ENCODE measurements around the gene ZNF879.

The ZNF879 gene

GRCh38 chr5:178988436-178989220, 35.0 kb upstream of the ZNF879 start:
- no peak overlapping the region for H3K9ac ChIP-seq (ENCODE audit: low read length)
- no peak overlapping the region for H3K4me3 ChIP-seq (ENCODE audit: low read depth, low read length, poor library complexity, severe bottlenecking)
- no peaks in the 10 kb centered on the region for H3K36me3 ChIP-seq (ENCODE audit: insufficient read depth, low read length)
- no peaks in the 10 kb centered on the region for H3K9me2 ChIP-seq (ENCODE audit: low read depth, low read length)
- no peaks in the 10 kb centered on the region for H3K9me3 ChIP-seq (ENCODE audit: low read length)
- H3K4me2 ChIP-seq (ENCODE audit: low read length), result no peak overlapping the region
- no peaks in the 10 kb centered on the region for H3F3A ChIP-seq (ENCODE audit: insufficient read depth, low read length)
- H3K27me3 ChIP-seq (ENCODE audit: insufficient read depth, low read length), result no peaks in the 10 kb centered on the region
- no peaks in the 10 kb centered on the region for H4K20me1 ChIP-seq (ENCODE audit: insufficient read depth, low read length)
- H3K27ac ChIP-seq (ENCODE audit: low read depth, low read length, poor library complexity, severe bottlenecking), result no peak overlapping the region
- no peak overlapping the region for H2AFZ ChIP-seq (ENCODE audit: low read length)
- H3K79me2 ChIP-seq (ENCODE audit: insufficient read depth, low read length), result no peaks in the 10 kb centered on the region
- H3K4me1 ChIP-seq (ENCODE audit: insufficient read depth, low read length, severe bottlenecking), result no peaks in the 10 kb centered on the region
- TF ChIP-seq EZH2 (IDR thresholded peaks at IDR 0.05; ENCODE audit: borderline replicate concordance, low read length) (no peak), CTCF (IDR thresholded peaks at IDR 0.05; ENCODE audit: low read length) (no peak)

GRCh38 chr5:178989311-178989710, 34.3 kb upstream of the ZNF879 start:
- TF ChIP-seq CTCF (IDR thresholded peaks at IDR 0.05; ENCODE audit: low read length), result no peak
- no peak for TF ChIP-seq EZH2 (IDR thresholded peaks at IDR 0.05; ENCODE audit: borderline replicate concordance, low read length)
- no peaks in the 10 kb centered on the region for H3K9me2 ChIP-seq (ENCODE audit: low read depth, low read length)
- H3K4me2 ChIP-seq (ENCODE audit: low read length), result no peak overlapping the region
- no peak overlapping the region for H3K9ac ChIP-seq (ENCODE audit: low read length)
- no peak overlapping the region for H3K27ac ChIP-seq (ENCODE audit: low read depth, low read length, poor library complexity, severe bottlenecking)
- H3K4me3 ChIP-seq (ENCODE audit: low read depth, low read length, poor library complexity, severe bottlenecking), result no peak overlapping the region
- H3K9me3 ChIP-seq (ENCODE audit: low read length), result no peaks in the 10 kb centered on the region
- H3K36me3 ChIP-seq (ENCODE audit: insufficient read depth, low read length), result no peaks in the 10 kb centered on the region
- no peak overlapping the region for H2AFZ ChIP-seq (ENCODE audit: low read length)
- no peaks in the 10 kb centered on the region for H3K4me1 ChIP-seq (ENCODE audit: insufficient read depth, low read length, severe bottlenecking)
- H3K79me2 ChIP-seq (ENCODE audit: insufficient read depth, low read length), result no peaks in the 10 kb centered on the region
- no peaks in the 10 kb centered on the region for H3F3A ChIP-seq (ENCODE audit: insufficient read depth, low read length)
- no peaks in the 10 kb centered on the region for H4K20me1 ChIP-seq (ENCODE audit: insufficient read depth, low read length)
- H3K27me3 ChIP-seq (ENCODE audit: insufficient read depth, low read length), result no peaks in the 10 kb centered on the region

GRCh38 chr5:178990491-178990890, 33.1 kb upstream of the ZNF879 start:
- Histone ChIP-seq H3K27me3 (ENCODE audit: insufficient read depth, low read length) (no peaks in the 10 kb centered on the region), H3K4me2 (ENCODE audit: low read length) (no peak overlapping the region), H3K36me3 (ENCODE audit: insufficient read depth, low read length) (no peaks in the 10 kb centered on the region), H3K4me1 (ENCODE audit: insufficient read depth, low read length, severe bottlenecking) (no peaks in the 10 kb centered on the region), H3K9me2 (ENCODE audit: low read depth, low read length) (no peaks in the 10 kb centered on the region), H3F3A (ENCODE audit: insufficient read depth, low read length) (no peaks in the 10 kb centered on the region), H4K20me1 (ENCODE audit: insufficient read depth, low read length) (no peaks in the 10 kb centered on the region), H3K9me3 (ENCODE audit: low read length) (no peaks in the 10 kb centered on the region), H3K4me3 (ENCODE audit: low read depth, low read length, poor library complexity, severe bottlenecking) (no peak overlapping the region), H3K27ac (ENCODE audit: low read depth, low read length, poor library complexity, severe bottlenecking) (no peak overlapping the region), H2AFZ (ENCODE audit: low read length) (no peak overlapping the region), H3K79me2 (ENCODE audit: insufficient read depth, low read length) (no peaks in the 10 kb centered on the region), H3K9ac (ENCODE audit: low read length) (no peak overlapping the region)
- TF ChIP-seq EZH2 (IDR thresholded peaks at IDR 0.05; ENCODE audit: borderline replicate concordance, low read length) (no peak), CTCF (IDR thresholded peaks at IDR 0.05; ENCODE audit: low read length) (no peak)
